NCI-H82 (cell line): ENCODE measurements around the gene SRRM1.
"Not testable (repeated sequence)": the region's sequence is repeated elsewhere in the genome, so short reads cannot be mapped to it uniquely, and the experiment has no call there.

Source experiments
- DNase-seq: peaks from one replicate; lab custom pipeline; 2025; lab: John Stamatoyannopoulos, UW

Gene SRRM1

GRCh38 chr1:24717887-24718650 is 75.0 kb downstream of the SRRM1 start:
- no peak for DNase-seq

- no peak for DNase-seq
Measured at GRCh38 chr1:24720152-24720551, 77.0 kb downstream of the SRRM1 start.

GRCh38 chr1:24721533-24721932 is 78.4 kb downstream of the SRRM1 start:
- DNase-seq: no peak

- not testable (repeated sequence) for DNase-seq
Measured at GRCh38 chr1:24722073-24723035, 79.3 kb downstream of the SRRM1 start.
